Activated CD4-positive, alpha-beta T cell treated with anti-CD3 and anti-CD28 coated beads, Interleukin-10, Interleukin-2, amounts not matched to agents 100 ng/mL and 50 ng/mL, durations not matched to agents 16 hours and 8 hours (primary cell): Measurements from ENCODE around the gene SLCO1B1.

Source experiments
- DNase-seq: peaks from one replicate; pipeline ENCODE4 v3.0.0-alpha.2; 2020

The SLCO1B1 gene

GRCh38 chr12:21221072-21221471, 90.1 kb downstream of the SLCO1B1 start:
- no peak for DNase-seq

GRCh38 chr12:21221778-21222177, 90.8 kb downstream of the SLCO1B1 start:
- DNase-seq: no peak

- no peak for DNase-seq
Observed at GRCh38 chr12:21223930-21224329, 92.9 kb downstream of the SLCO1B1 start.

- DNase-seq: no peak
Observed at GRCh38 chr12:21234395-21234794, 103.4 kb downstream of the SLCO1B1 start.

GRCh38 chr12:21239866-21240265, 108.9 kb downstream of the SLCO1B1 start:
- DNase-seq: no peak

- DNase-seq: peak; percentile 7
Observed at GRCh38 chr12:21248679-21249078, 117.7 kb downstream of the SLCO1B1 start.

GRCh38 chr12:21252070-21252469, 121.1 kb downstream of the SLCO1B1 start:
- no peak for DNase-seq

- DNase-seq: no peak
Observed at GRCh38 chr12:21257172-21257571, 126.2 kb downstream of the SLCO1B1 start.

GRCh38 chr12:21264232-21264631, 133.2 kb downstream of the SLCO1B1 start:
- DNase-seq: no peak

- DNase-seq: no peak
Observed at GRCh38 chr12:21265932-21266331, 134.9 kb downstream of the SLCO1B1 start.

GRCh38 chr12:21276826-21277225, 145.8 kb downstream of the SLCO1B1 start:
- no peak for DNase-seq
